SK-N-SH (cell line): ENCODE data around the gene HRH3.

Source experiments
- CTCF ChIP-seq: fragments of 200-600 bp; sonication (generic); IDR thresholded peaks from 2 replicates; pipeline ENCODE4 v1.6.1; 2017; ENCODE audit warnings: antibody characterized with exemption, mild to moderate bottlenecking, moderate library complexity
- FOXM1 ChIP-seq: IDR thresholded peaks from 2 replicates; pipeline ENCODE4 v1.4.0; 2012; ENCODE audit warnings: low read depth, mild to moderate bottlenecking
- GATA2 ChIP-seq: sonication (generic); formaldehyde crosslinking; IDR thresholded peaks from 2 replicates; pipeline ENCODE4 v1.5.0; 2020; ENCODE audit warnings: mild to moderate bottlenecking, missing genetic modification reagents
- NFIC ChIP-seq: IDR thresholded peaks from 2 replicates; pipeline ENCODE4 v1.4.0; 2012; ENCODE audit warnings: borderline replicate concordance
- RCOR1 ChIP-seq: fragments of 150-350 bp; IDR thresholded peaks from 2 replicates; pipeline ENCODE4 v1.6.1; 2017; ENCODE audit warnings: antibody characterized with exemption, low read length
- RFX5 ChIP-seq: IDR thresholded peaks from 2 replicates; pipeline ENCODE4 v1.6.1; 2012; ENCODE audit warnings: mild to moderate bottlenecking, improper control_type of control experiment, low read length
- SMC3 ChIP-seq: IDR thresholded peaks from 2 replicates; pipeline ENCODE4 v1.6.1; 2012; ENCODE audit warnings: low read depth, low read length, improper control_type of control experiment
- TEAD4 ChIP-seq: IDR thresholded peaks from 2 replicates; pipeline ENCODE4 v1.4.0; 2012; ENCODE audit warnings: mild to moderate bottlenecking, borderline replicate concordance; ENCODE audit not compliant: insufficient read depth
- USF2 ChIP-seq: fragments of 150-350 bp; IDR thresholded peaks from 2 replicates; pipeline ENCODE4 v1.6.1; 2017; ENCODE audit warnings: antibody characterized with exemption, low read length, low read depth, borderline replicate concordance

- no peak for TF ChIP-seq USF2
- no peak for TF ChIP-seq CTCF
- no peak for TF ChIP-seq FOXM1
- TF ChIP-seq GATA2 (CRISPR knock-in tag): no peak
- no peak for TF ChIP-seq RCOR1
- TF ChIP-seq SMC3: no peak
- TF ChIP-seq RFX5: no peak
- TF ChIP-seq NFIC: no peak
- TF ChIP-seq TEAD4: no peak
Observed at GRCh38 chr20:62254021-62254724, 34.1 kb upstream of the HRH3 start.
